Tibial nerve (tissue), 4 donors: Measurements from ENCODE around the gene HOXD10.

Source experiments
- CTCF ChIP-seq, 5 experiments: fragments of 200-600 bp in 3 of 5; fragments of 450-650 bp in 2 of 5; sonication (generic) in 3 of 5; IDR thresholded peaks; one replicate each; pipeline ENCODE4 v1.5.1; 2016 to 2019; ENCODE audit warnings: antibody characterized with exemption in 5 of 5, mild to moderate bottlenecking in 3 of 5, moderate library complexity in 2 of 5
- EP300 ChIP-seq, 2 donors: sonication (generic); formaldehyde crosslinking; IDR thresholded peaks; one replicate each; pipeline ENCODE4 v1.6.1; 2017; ENCODE audit warnings: antibody characterized with exemption in 2 of 2, mild to moderate bottlenecking in 1 of 2
- POLR2A ChIP-seq, 2 donors: fragments of 450-650 bp; IDR thresholded peaks; one replicate each; pipeline ENCODE4 v1.6.1; 2017; ENCODE audit warnings: antibody characterized with exemption in 2 of 2, mild to moderate bottlenecking in 2 of 2, moderate library complexity in 2 of 2

DNA sequence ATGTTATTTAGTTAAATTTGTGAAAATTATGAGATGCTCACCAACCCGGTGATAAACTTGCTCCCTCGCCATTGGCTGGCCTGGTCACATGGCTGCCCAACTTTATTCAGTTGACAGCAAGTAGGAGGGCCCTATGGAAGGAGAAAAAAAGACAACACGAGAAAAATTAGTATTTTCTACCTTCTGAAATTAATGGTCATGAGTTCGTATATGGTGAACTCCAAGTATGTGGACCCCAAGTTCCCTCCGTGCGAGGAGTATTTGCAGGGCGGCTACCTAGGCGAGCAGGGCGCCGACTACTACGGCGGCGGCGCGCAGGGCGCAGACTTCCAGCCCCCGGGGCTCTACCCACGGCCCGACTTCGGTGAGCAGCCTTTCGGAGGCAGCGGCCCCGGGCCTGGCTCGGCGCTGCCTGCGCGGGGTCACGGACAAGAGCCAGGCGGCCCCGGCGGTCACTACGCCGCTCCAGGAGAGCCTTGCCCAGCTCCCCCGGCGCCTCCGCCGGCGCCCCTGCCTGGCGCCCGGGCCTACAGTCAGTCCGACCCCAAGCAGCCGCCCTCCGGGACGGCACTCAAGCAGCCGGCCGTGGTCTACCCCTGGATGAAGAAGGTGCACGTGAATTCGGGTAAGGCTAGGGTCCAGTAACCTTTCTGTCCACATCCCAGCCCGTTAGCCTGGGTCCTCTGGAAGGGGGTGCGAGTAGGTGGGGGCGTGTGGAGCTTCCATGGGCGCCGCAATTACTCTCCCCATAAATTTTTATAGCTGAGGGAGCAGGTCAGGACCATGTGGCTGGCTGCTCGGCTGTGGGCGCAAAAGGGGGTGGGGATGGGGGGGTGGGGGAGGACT, 35.1 kb downstream of the HOXD10 start, which contains the start of gene HOXD4:
- TF ChIP-seq POLR2A (IDR thresholded peaks at IDR 0.05) (no peak), CTCF (IDR thresholded peaks at IDR 0.05) (no peak), EP300 (IDR thresholded peaks at IDR 0.05) (no peak)
